Left ventricle myocardium inferior (tissue), 1 donor: ENCODE measurements around the gene TPCN2. TPM values are rescaled to one million over a fixed set of nuclear protein-coding genes. Genes with fewer than 3 reads are reported as not detected.

Source experiments
- DNase-seq: peaks from one replicate; pipeline ENCODE4 v3.0.0-alpha.2; 2020
- H3K27ac ChIP-seq: fragments of 200-600 bp; replicated peaks from 2 replicates; pipeline ENCODE4 v1.8.0; 2021
- H3K27me3 ChIP-seq: fragments of 200-600 bp; 2 replicates; pipeline ENCODE4 v1.8.0; 2021; ENCODE audit warnings: low read depth
- H3K36me3 ChIP-seq: fragments of 200-600 bp; 2 replicates; pipeline ENCODE4 v1.8.0; 2021
- H3K4me1 ChIP-seq: fragments of 200-600 bp; 2 replicates; pipeline ENCODE4 v1.8.0; 2021
- H3K4me3 ChIP-seq: fragments of 200-600 bp; 2 replicates; pipeline ENCODE4 v1.8.0; 2021; ENCODE audit warnings: mild to moderate bottlenecking, moderate library complexity
- H3K9me3 ChIP-seq: fragments of 200-600 bp; replicated peaks from 2 replicates; pipeline ENCODE4 v1.8.0; 2021
- CTCF ChIP-seq: fragments of 200-600 bp; IDR thresholded peaks from 2 replicates; pipeline ENCODE4 v1.8.0; 2021; ENCODE audit warnings: antibody characterized with exemption, mild to moderate bottlenecking, borderline replicate concordance
- intact Hi-C: fragments of 100-400 bp; cut with micrococcal nuclease; formaldehyde crosslinking; loops from one replicate; pipeline ENCODE4 v1.11.0; 2022
- total RNA-seq: library from RNA; stranded (reverse); fragmentation: NEBNext Ultra II Directional; extraction: Animal tissue kit (Norgen Biotek cat#: 25700); gene quantifications from one replicate; pipeline ENCODE4 v1.2.1, GENCODE V29; 2021
- donor health status: DM: no; HTN: yes; CAD: no; lungs with severe emphysema.

The TPCN2 gene
- total RNA-seq, 1 donor from 2014 or later: 9.2 TPM

DNA sequence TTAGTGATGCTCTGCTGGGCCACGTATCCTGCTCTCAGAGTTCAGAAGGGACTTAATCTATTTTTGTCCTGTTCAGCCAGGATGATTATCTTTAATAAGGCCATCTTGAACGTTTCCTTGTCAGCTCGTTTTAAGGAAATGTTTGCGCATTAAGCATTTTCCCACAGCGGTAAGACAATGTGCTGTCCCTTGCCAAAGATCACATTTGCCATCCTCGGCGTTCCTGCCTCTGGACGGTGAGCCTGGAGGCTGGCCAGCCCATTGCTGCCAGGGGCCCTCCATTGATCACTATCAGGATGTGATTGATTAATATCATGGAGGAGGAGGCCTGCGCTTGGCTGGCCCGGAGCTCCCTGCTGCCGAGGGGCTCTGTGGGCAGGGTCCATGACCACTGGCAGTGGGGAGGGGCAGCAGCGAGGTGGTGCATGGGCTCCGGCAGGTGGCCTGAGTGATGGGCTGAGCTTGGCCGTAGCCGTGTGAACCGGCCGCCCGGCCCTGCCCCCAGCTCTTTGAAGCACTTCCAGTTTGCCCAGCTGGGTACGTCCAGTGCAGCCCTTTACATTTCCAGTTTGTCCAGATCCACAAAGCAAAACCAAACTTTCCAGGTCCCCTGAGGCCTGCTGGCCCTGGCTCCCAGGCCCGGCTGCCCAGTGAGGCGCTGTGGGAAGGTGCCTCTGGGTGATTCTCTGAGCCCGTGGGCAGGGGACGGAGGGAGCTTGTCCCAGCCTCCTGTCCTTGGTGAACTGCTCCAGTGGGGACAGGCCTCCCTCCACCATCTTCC lies 57.5 kb downstream of the TPCN2 start:
- H3K36me3 ChIP-seq: no peaks in the 10 kb centered on the region
- H3K4me3 ChIP-seq: no peak overlapping the region
- intact Hi-C loops: no loop called here
- DNase-seq: no peak
- H3K27me3 ChIP-seq: no peaks in the 10 kb centered on the region
- H3K27ac ChIP-seq: peak overlapping the region; percentile 32
- H3K4me1 ChIP-seq: peaks cover 27% of the 10 kb centered on the region
- no peak for TF ChIP-seq CTCF
- H3K9me3 ChIP-seq: no peaks in the 10 kb centered on the region

DNA sequence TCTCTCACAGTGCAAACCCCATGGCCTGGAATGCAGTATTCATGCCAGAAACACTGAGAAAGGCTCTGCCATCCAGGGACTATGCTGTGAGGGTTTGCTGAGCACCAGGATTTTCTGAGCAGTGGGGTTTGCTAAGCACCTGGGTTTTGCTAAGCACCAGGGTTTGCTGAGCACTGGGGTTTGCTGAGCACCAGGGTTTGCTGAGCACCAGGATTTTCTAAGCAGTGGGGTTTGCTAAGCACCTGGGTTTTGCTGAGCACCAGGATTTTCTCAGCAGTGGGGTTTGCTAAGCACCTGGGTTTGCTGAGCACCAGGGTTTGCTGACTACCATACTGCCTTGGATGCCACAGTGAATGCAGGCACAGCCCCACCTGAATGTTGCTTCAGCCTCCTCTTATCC lies 58.7 kb downstream of the TPCN2 start:
- H3K27ac ChIP-seq: no peak overlapping the region
- no peaks in the 10 kb centered on the region for H3K36me3 ChIP-seq
- TF ChIP-seq CTCF: no peak
- H3K9me3 ChIP-seq: no peaks in the 10 kb centered on the region
- intact Hi-C loops: no loop called here
- H3K27me3 ChIP-seq: no peaks in the 10 kb centered on the region
- no peak for DNase-seq
- H3K4me3 ChIP-seq: no peak overlapping the region
- peaks cover 20% of the 10 kb centered on the region for H3K4me1 ChIP-seq

GRCh38 chr11:69108030-69108429 lies 59.3 kb downstream of the TPCN2 start:
- no peaks in the 10 kb centered on the region for H3K36me3 ChIP-seq
- no peak overlapping the region for H3K4me3 ChIP-seq
- H3K9me3 ChIP-seq: no peaks in the 10 kb centered on the region
- TF ChIP-seq CTCF: no peak
- no peak overlapping the region for H3K27ac ChIP-seq
- no peak for DNase-seq
- H3K4me1 ChIP-seq: peaks cover 20% of the 10 kb centered on the region
- H3K27me3 ChIP-seq: no peaks in the 10 kb centered on the region
- intact Hi-C loops: no loop called here

DNA sequence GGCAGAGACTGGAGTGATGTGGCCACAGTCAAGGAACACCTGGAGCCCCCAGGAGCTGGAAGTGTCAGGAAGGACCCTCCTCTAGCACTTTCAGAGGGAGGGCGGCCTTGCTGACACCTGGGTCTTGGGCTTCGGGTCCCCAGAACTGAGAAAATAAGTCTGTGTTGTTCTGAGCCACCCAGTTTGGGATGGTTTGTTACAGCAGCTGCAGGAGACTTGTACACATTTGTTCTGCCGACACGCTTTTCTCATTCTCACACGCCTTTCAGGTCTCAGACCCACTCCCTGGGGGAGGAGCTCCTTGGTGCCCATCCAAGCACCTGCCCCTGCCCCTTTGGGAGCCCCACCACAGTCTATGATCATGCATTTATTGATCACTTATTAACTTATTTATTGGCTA lies 59.8 kb downstream of the TPCN2 start:
- no peak for DNase-seq
- intact Hi-C loops: no loop called here

DNA sequence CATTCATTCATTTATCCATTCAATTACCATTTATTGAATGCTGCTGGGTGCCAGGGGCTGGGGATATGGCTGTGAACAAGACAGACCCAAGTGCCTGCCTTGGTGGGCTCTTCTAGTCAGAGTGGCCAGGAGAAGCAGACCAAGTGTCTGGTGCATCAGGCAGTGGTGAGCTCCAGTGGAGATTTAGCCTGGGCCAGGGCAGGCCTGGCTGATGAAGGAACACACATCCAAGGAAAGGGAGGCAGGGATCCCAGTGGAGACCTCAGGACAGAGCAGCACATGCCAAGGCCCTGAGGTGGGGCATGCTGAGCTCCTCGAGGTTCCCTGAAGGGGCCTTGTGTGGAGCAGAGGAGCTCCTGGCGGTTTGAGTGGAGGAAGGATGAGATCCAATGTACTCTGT lies 60.4 kb downstream of the TPCN2 start:
- H3K4me1 ChIP-seq: peaks cover 21% of the 10 kb centered on the region

More for the DNA sequence above, 59.8 kb downstream of the TPCN2 start:
- TF ChIP-seq CTCF: no peak
- H3K27me3 ChIP-seq: no peaks in the 10 kb centered on the region
- H3K9me3 ChIP-seq: no peaks in the 10 kb centered on the region
- H3K36me3 ChIP-seq: no peaks in the 10 kb centered on the region
- peaks cover 20% of the 10 kb centered on the region for H3K4me1 ChIP-seq
- H3K4me3 ChIP-seq: no peak overlapping the region
- no peak overlapping the region for H3K27ac ChIP-seq

More for the DNA sequence above, 60.4 kb downstream of the TPCN2 start:
- Histone ChIP-seq H3K27me3 (no peaks in the 10 kb centered on the region), H3K27ac (no peak overlapping the region), H3K9me3 (no peaks in the 10 kb centered on the region), H3K4me3 (no peak overlapping the region), H3K36me3 (no peaks in the 10 kb centered on the region)
- DNase-seq: no peak
- intact Hi-C loops: no loop called here
- TF ChIP-seq CTCF: no peak
